Occipital lobe (tissue), 2 donors: Measurements from ENCODE around the gene OGG1. TPM values are rescaled to one million over a fixed set of nuclear protein-coding genes. Genes with fewer than 3 reads are reported as not detected.
"Not testable (repeated sequence)": the region's sequence is repeated elsewhere in the genome, so short reads cannot be mapped to it uniquely, and the experiment has no call there.

Experiments used
- DNase-seq: peaks from one replicate; lab custom pipeline; 2025; lab: John Stamatoyannopoulos, UW
- total RNA-seq: library from RNA; depleted of rRNA; stranded (reverse); fragments of >200 nt; gene quantifications from one replicate; pipeline ENCODE4 v1.2.3, GENCODE V29; 2014

Gene OGG1
- total RNA-seq, 1 donor from 2014 or later = 61.3 TPM

DNA sequence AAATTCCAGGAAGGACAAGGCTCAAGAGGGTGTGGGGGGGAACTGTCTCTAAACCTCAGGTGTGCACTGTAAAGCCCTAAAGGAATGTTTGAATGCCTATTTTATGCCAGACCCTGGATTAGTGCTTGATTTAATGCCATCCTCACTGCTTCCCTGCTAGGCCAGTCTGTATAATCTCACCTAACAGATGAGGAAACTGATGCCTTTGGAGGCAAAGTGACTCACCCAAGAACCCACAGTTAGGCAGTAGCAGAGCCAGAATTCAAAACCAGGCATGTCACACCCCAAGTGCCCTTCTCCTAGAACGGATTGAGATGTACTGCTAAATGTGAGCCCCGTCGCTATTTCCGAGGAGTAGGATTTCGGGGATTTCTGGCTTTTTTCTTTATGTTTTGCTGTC is 12.2 kb downstream of the OGG1 start:
- no peak for DNase-seq

DNA sequence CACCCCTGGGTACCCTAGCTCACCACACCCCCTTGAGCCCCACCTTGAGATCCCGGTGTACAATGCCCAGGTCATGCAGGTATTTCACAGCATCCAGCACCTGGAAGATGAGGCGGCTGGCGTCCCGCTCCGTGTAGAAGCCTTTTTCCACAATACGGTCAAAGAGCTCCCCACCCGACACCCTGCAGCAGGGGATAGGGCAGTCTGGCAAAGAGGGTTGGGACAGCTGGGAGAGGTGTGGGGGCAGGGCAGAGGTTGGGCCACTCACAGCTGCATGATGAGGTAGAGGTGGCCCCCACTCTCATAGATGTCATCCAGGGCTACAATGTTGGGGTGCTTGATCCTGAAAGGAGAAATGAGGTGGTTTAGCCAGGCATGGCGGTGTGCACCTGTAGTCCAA is 13.1 kb downstream of the OGG1 start:
- DNase-seq = no peak

DNA sequence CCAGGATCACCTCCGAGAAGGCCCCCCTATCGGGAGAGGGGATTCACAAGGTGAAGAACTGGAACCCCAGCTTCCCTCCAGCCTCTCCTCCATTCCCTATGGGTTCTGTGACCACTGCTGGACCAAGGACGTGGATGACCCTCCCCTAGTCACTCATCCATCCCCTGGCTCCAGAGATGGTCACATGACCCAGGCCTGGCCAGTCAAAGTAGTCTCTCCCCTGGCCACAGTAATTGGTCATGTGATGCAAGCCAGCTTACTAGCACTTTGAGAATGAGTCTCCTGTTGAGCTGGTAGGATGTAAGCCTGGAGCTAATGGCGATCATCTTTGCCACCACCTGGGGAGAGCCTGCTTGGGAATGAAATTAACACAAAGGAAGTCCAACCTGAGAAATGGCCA is 16.1 kb downstream of the OGG1 start:
- no peak for DNase-seq

DNA sequence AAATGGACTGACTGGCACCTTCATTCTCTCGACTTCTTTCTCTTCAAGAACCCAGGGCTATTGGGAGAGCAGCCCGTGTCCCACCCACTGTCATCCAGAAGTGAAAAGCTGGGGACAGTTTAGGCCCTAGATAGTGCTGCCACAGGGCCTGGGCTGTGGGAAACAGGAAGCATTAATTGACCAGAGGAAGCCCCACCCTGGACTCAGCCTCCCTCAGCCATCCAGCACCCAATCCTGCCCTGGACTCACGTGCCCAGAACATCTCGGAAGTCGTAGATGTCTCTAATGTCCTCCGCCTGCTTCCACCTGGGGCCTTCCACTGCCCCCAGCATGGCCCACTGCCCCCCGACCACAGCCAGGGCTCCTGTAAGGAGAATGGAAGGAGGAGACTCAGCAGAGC is 17.7 kb downstream of the OGG1 start:
- no peak for DNase-seq

DNA sequence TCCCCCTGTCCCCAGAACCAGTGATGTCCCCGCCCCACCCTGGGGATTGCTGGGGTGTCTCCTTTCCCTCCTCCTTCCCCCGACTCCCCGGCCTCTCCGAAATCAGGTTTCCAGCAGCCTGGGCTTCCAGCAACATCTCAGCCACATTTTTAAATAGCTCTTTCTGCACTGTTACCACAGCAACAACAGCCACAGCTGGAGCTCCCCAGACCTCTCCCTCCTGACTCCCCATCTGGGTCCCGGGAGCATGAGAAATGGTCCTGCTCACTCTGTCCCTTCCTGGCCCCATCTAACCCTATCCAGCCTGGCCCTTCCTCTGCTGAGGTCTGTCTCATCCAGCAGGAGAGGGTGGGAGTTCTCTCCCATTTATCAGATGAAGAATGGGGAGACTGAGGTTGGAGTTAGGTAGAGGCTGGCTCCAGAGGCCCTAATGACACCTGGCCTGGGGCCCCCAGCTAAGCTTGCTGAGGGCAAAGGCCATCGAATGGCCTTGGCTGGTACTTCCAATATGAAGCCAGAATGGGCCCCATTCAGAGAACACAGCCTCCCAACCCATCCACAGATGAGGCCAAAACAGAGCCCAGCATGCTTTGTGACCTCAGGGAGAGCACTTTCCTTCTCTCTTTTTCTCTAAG is 18.5 kb downstream of the OGG1 start:
- no peak for DNase-seq

DNA sequence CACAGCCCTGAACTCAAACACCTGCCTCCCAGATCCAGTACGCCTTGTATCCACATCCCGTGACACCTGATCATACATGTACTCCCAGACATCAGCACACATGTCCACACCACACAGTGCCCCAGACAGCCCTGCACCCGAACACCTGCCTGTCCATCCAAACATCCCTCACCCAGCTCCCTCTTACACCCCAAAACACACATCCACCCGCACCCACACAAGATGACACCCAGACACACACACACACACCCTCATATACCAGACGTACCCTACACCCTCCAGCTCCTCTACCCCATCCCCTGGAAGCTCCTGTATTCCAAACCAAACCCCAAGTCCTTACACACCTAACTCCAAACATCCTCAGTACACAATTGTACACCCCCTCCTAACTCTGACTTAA is 19.3 kb downstream of the OGG1 start:
- no peak for DNase-seq

DNA sequence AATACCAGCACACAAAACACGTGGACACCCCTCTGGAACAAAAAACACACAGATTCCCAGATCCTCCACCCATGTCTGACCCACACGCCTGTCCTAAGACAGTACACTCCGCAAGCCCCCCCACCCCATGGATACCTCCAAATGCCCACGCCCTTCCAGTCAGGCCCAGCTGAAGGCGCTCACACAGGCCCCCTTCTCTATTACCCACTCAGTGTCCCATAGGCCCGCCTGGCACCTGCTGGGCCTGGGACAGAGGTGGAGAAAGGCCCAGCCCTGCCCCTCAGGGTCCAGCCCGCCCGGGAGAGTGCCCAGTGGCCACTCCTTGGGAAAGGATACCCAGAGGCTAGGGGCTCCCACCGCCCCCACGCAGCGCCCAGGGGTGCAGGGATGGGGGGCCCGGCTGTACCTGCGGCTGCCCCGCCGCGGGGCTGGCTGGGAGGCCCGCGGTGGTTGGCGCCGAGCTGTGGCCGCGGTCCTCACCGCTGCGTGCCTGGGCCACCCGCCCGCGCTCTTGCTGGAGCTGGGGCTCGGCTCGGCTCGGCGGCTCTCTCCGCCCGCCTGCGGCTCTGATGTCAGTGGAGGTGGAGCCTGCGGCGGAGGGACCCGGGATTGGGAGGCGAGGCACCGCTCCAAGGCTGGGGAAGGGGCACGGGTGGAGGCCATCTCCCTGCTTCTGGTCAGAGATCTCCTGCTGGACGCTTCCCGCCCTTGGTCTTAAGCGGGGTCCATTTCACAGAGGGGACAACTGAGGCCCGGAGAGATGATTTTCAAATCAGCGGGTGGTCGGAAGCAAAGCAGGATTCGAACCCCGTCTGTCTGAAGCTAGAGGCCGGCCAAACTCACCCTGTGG is 19.9 kb downstream of the OGG1 start, which contains the start of gene CAMK1:
Gene CAMK1, minus strand, starts transcription at position 522 of the 850 bp plus-strand sequence. CDS start 2,198 bp downstream, outside the sequence.
- DNase-seq = peak; percentile 70

DNA sequence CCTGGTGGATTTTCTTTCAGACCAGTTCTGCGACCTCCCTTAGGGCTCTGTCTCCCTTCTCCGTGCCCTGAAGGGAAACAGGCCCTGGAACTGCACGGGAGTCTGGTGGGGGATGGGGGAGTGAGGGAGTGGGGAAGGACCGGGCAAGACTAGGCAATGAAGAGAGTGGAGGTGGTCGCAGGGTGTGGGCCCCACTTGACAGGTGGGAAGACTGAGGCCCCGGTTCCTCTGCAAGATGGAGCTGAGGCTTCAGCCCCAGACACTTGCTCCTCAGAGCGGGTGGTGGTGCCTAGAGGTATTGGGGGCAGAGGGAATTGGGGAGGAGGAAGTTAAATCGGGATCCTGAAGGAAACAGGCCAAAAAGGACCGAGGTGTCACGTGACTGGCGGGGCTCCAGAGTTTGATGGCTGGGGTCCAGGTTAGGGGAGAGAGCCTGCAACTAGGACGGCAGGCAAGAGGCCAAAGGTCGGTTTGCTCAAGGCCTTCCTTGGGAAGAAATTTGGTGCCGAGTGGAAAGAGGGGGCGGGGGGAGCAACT is 20.6 kb downstream of the OGG1 start:
- no peak for DNase-seq

DNA sequence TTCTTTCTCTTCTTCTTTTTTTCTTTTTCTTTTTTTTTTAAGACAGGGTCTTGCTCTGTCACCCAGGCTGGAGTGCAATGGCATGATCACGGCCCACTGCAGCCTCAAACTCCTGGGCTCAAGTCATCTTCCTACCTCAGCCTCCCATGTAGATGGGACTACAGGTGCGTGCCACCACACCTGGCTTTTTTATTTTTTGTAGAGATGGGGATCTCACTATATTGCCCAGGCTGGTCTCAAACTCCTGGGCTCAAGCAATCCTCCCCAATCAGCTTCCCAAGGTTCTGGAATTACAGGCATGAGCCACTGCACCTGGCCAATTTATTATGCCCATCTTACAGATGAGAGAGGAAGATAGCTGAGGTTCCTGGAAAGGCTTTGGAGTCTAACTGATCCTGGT is 21.3 kb downstream of the OGG1 start:
- not testable (repeated sequence) for DNase-seq

DNA sequence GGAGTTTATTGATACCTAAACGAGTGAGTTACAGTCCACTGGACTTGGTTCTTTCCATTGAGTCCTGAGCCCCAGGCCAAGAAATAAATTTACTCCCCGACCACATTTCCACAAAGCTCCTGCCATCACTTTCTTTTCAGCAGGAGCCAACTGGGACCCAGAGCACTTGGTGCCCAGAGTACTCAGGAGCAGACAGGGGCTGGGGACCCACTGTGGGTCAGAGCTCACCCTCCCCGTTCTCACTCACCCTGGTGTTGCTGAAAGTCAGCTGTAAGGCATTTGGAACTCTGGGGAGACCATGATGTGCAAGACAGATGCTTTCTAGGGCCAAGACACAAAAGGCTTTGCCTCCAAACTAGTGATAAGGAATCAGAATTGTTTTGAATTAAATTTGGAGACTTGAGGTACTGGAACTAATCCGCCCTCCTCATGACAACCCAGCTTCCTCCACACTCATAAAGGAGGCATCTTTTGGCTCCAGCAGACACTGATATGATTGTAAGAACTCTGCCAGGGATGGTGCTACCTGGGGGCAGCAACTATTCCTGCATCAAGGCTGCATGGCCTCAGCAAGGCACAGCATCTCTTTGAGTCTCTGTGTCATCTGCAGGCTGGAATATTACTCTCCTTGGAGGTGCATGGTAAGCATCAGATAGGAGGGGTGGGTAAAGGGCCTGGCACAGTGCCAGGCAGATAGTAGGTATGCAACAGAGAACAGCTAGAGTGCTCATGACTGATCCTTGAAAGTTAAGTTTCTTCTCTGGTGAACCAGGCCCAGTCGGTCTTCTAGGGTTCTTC is 27.3 kb downstream of the OGG1 start:
- no peak for DNase-seq

DNA sequence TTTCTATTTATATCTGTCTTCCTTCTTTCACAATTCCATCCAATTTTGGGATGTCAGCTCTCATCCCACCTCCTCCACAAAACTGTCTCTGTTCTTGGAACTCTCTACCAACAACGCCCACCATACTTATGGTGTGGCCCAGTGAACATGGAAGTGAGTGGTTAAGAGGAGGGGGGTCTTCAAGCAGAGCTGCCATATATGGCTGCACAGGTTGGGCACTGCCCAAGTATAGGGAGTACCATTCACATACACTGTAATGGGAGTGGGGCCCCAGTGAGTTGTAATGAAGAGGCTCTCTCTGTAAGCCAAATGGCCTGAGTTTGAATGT is 27.9 kb downstream of the OGG1 start:
- peak; percentile 32 for DNase-seq

DNA sequence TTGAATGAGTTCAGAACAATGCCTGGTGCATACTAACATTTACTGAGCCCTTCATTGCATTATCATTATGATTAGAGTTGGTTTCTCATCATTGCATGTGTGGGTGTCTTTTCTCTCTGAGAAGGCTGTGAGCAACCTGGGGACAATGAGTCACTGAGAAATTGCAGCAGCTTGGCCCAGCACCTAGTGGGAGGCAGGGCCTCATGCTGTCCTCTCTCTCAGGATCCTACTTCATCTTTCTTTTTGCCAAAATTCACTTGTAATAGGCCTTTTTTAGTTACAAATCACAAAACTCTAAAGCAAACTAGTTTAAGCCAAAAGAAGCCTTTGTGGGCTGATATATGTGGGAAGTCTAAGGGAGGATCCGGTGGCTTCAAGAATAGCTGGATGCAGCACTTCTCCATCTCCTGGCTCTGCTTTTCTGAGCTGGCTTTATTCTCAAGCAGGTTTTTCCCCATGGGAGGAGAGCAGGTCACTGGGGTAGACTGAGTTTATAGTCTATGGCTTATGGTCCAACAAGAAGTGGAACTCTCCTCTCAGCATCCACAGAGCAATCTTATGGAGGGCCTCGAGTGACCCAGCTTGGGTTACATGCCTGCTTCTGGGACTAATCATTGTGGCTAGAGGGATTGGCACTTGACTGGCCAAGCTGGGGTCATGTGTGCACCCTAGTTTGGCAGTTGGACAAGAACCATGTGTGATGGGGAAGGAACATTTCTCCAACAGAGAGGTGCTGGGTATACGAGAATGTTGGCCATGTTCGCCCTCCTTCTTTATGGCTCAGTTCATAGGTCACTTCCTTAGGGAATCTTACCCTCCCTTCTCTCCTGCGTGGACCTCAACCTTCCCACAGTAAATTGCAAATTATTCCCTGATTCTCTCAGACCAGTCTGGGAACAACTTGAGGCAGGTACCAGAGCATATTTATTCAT is 28.7 kb downstream of the OGG1 start:
- DNase-seq = peak; percentile 62

DNA sequence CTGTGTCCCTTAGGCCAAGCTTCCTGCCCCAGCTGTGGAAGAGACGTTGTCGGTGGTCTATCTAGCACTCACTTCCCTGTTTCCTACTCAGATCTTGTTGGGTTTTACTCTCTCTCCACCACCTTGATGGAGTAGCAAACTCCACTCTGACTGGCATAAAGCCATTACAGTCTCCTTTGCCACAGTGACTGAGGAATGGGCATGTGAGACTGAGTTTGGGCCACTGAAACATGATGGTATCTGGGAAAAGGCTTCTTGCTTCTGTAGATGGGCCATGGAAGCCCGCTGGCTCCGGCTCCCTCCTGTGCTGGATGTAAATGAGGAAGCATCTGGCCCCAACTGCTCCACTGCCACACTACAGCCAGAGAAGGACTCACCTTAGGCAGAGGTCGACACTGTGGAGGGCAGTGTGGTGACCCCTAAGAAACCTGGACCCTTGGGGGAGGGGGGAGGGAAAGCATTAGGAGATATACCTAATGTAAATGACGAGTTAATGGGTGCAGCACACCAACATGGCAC is 29.4 kb downstream of the OGG1 start:
- no peak for DNase-seq

DNA sequence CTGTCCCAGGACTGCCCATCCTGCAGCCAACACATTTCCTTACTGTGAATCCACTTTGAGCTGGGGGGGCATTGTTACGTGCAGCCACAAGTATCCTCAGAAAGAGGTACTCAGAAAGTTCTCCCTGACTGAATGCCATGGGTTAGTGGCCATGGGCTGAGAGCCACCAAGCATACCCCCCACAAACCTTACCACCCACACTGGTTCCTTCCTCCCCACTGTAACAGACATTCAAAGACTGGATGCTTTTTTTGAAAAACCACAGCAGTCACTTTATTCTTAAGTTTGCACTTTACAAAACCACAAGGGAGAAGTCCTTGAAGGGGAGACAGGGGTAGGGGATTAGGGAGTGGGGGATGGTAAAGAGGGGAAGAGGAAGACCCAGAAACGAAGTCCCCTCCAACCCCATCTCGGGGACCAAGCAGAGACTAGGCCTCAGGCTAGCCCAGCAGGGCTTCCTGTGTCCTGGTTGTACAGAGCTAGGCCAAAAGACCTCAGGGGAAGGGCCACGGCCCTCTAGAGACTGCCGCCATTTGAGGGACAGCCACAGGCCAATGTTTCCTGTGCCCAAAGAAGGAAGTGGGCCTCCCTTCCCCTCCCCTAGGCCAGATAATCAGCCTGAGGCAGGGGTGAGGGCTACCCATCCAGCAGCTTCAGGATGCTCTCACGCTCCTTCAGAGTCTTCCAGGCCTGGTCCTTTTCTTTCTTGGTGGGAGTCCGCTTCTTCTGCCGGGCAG is 30.1 kb downstream of the OGG1 start:
- DNase-seq = no peak

DNA sequence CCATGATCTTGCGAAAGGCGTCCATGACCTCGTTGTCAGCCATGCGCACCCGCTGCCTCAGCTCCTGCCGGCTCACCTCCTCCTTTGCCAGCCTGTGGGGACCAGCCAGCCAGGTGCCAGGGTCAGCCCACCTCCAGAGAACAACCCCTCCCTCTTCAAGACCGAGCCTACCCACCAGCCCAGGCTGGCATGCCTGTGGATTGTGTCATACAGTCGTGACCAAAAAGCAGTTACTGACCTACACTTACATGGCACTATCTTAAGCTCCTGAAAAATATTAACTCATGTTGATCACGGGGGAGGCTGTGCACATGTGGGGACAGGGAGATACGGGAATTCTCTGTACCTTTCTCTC is 30.7 kb downstream of the OGG1 start:
- no peak for DNase-seq

DNA sequence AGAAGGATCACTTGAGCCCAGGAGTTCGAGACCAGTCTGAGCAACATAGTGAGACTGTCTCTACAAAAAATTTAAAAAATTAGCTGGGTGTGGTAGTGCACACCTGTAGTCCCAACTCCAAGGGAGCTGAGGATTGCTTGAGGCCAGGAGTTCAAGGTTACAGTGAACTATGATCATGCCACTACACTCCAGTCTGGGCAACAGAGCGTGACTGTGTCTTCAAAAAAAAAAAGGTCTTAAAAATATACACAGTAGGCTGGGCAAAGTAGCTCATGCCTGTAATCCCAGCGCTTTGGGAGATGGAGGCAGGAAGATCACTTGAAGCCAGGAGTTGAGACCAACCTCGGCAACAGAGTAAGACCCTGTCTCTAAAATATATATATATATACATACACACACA is 31.2 kb downstream of the OGG1 start:
- DNase-seq = no peak

DNA sequence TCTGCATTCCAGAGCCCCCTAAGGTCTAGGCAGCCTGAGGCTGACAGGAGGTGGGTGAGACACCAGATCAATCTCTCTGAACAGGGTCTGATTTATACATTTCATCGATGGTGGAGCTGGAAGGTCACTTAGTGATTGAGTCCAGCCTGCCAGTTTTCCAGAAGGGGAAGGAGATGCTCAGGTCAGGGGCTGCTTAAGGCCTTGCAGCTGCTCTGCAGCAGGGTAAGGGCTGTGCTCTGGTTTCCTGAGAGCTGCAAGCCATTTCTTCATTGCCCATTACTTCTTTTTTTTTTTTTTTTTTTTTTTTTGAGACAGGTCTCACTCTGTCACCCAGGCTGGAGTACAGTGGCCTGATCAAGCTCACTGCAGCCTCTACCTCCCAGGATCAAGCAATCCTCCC is 31.8 kb downstream of the OGG1 start:
- DNase-seq = no peak

DNA sequence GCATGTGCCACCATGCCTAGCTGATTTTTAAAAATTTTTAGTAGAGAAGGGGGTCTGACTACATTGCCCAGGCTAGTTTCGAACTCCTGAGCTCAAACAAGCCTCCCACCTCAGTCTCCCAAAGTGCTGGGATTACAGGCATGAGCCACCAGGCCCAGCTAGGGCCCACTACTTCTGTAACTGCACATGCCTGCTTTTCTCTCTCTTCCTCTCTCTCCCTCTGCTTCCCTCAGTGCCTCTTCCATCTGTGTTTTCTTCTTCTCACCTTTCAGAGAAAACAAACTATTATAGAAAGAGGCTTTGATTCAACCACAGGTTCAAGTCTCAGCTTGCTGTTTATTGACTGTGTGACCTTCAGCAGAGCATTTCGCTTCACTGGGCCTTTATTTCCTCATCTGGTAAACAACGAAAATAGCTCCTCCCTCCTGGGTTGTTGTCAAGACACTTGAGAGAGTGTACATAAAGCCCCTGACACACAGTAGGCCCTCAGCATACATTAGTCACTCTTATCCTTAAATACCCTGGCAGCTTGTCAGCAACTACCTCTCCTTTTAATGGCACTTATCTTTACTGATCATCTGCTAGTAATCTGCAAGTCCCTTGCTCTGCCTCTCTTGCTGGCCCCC is 32.3 kb downstream of the OGG1 start:
- DNase-seq = no peak

DNA sequence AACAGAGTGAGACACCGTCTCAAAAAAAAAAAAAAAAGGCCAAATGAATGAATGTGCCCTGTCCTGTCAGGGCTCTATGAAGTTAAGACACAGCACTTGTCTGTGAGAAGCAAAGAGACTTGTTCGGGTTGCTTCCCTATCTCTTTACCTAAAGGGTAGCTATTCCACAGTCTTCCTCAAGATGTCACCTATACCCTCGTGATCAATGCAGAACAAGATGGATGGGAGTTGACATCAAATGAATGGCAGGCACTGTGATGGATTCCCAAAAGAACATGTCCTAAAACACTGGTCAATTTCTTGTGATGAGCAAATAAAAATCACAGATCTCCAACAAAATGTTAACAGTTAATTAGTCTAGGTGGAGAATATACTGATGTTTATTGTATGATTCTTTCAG is 33.0 kb downstream of the OGG1 start:
- DNase-seq = no peak

DNA sequence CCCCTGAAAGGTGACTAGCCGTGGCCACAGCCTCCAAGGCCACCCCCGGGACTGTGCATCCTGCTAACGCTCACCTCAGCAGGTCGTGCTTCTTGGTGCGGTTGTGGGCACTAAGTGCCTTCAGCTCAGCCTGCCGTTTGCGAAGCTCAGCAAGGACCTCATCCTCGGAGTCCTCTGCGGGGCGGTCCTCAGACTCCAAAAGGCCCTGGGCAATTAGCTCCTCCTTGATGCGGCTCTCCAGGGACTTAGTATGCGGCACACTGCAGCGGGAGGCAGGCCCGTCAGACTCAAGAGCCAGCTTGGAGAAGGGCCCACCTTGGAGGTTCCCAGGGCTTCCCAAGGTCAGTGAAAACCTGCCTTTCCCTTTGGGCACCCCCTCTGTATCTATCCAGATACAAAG is 34.2 kb downstream of the OGG1 start:
- no peak for DNase-seq
